ENCODE data around the gene BMERB1.
"Not testable (repeated sequence)": the region's sequence is repeated elsewhere in the genome, so short reads cannot be mapped to it uniquely, and the experiment has no call there.

The BMERB1 gene

GRCh38 chr16:15404091-15404490 lies 30.3 kb upstream of the BMERB1 start:
- no CpG with 5 or more reads among the region's 3 CpGs for WGBS, 2 donors (ENCODE audit: extremely low coverage in 2 of 2, insufficient read length in 2 of 2, insufficient replicate concordance in 1 of 2)
- H3K4me3 ChIP-seq (ENCODE audit: low read length in 2 of 2); H4K91ac ChIP-seq (ENCODE audit: low read depth, low read length, poor library complexity); H3K4me1 ChIP-seq (ENCODE audit: control insufficient read depth in 2 of 2, insufficient read depth in 1 of 2, low read depth in 1 of 2, low read length in 2 of 2); H2AFZ ChIP-seq (ENCODE audit: low read length); H2AK5ac ChIP-seq (ENCODE audit: low read depth, low read length); H2BK12ac ChIP-seq (ENCODE audit: low read length); H3K27me3 ChIP-seq (ENCODE audit: control insufficient read depth in 3 of 3, insufficient read depth in 3 of 3, low read depth in 1 of 3, low read length in 3 of 3); H4K8ac ChIP-seq (ENCODE audit: low read depth, low read length); H3K4me2 ChIP-seq (ENCODE audit: insufficient read depth, low read length, poor library complexity, severe bottlenecking); H3K79me1 ChIP-seq (ENCODE audit: low read depth, low read length); H3K9ac ChIP-seq (ENCODE audit: low read depth, low read length, poor library complexity); H2BK15ac ChIP-seq (ENCODE audit: low read length); H3K27ac ChIP-seq (replicated peaks; ENCODE audit: low read length); H2BK5ac ChIP-seq (ENCODE audit: low read length); H3K9me3 ChIP-seq (replicated peaks in 1 of 2; ENCODE audit: control insufficient read depth in 2 of 2, insufficient read depth in 1 of 2, low read depth in 1 of 2, low read length in 2 of 2); H3K23ac ChIP-seq (ENCODE audit: low read depth, low read length, poor library complexity); H3K14ac ChIP-seq (ENCODE audit: low read length); DNase-seq (ENCODE audit: low spot score); H3K36me3 ChIP-seq (replicated peaks in 1 of 2; ENCODE audit: control insufficient read depth in 2 of 2, insufficient read depth in 2 of 2, low read length in 2 of 2); H3K4ac ChIP-seq (ENCODE audit: low read length); H3K18ac ChIP-seq (ENCODE audit: low read length); H2BK120ac ChIP-seq (ENCODE audit: low read depth, low read length): not testable (repeated sequence)

DNA sequence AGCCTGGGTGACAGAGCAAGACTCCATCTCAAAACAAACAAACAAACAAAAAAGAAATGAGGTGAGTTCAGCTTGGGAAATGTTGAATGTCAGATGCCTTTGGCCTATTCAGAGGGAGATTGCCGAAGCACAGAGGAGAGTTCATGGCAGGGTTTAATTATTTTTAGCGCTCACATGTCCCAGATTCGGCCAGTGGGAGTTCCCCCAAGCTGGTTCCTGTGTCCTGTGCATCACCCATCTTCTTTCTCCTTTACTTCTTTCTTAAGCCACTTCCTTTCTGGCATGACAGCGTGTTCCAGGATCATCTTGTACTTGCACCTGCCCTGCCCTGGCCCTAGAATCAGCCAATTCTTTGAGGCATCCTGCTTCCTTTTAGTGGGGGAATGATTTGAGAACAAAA lies 29.6 kb upstream of the BMERB1 start:
- Histone ChIP-seq H2BK15ac (ENCODE audit: low read length) (no peak overlapping the region), H4K91ac (ENCODE audit: low read depth, low read length, poor library complexity) (no peak overlapping the region), H3K4ac (ENCODE audit: low read length) (no peak overlapping the region), H2BK5ac (ENCODE audit: low read length) (no peak overlapping the region), H3K18ac (ENCODE audit: low read length) (no peak overlapping the region), H3K4me2 (ENCODE audit: insufficient read depth, low read length, poor library complexity, severe bottlenecking) (no peak overlapping the region), H2AK5ac (ENCODE audit: low read depth, low read length) (no peak overlapping the region), H3K27me3 (ENCODE audit: control insufficient read depth in 3 of 3, insufficient read depth in 3 of 3, low read depth in 1 of 3, low read length in 3 of 3) (no peaks in the 10 kb centered on the region), H3K9ac (ENCODE audit: low read depth, low read length, poor library complexity) (no peak overlapping the region), H3K4me1 (ENCODE audit: control insufficient read depth in 2 of 2, insufficient read depth in 1 of 2, low read depth in 1 of 2, low read length in 2 of 2) (no peaks in the 10 kb centered on the region), H2AFZ (ENCODE audit: low read length) (peak overlapping the region; percentile 22), H3K23ac (ENCODE audit: low read depth, low read length, poor library complexity) (no peak overlapping the region), H3K36me3 (replicated peaks in 1 of 2; ENCODE audit: control insufficient read depth in 2 of 2, insufficient read depth in 2 of 2, low read length in 2 of 2) (no peaks in the 10 kb centered on the region), H3K27ac (replicated peaks; ENCODE audit: low read length) (no peak overlapping the region), H2BK12ac (ENCODE audit: low read length) (no peak overlapping the region), H3K14ac (ENCODE audit: low read length) (no peak overlapping the region), H4K8ac (ENCODE audit: low read depth, low read length) (no peak overlapping the region), H3K4me3 (ENCODE audit: low read length in 2 of 2) (no peak overlapping the region), H3K9me3 (replicated peaks in 1 of 2; ENCODE audit: control insufficient read depth in 2 of 2, insufficient read depth in 1 of 2, low read depth in 1 of 2, low read length in 2 of 2) (no peaks in the 10 kb centered on the region), H2BK120ac (ENCODE audit: low read depth, low read length) (no peak overlapping the region), H3K79me1 (ENCODE audit: low read depth, low read length) (no peaks in the 10 kb centered on the region)
- WGBS, 2 donors (ENCODE audit: extremely low coverage in 2 of 2, insufficient read length in 2 of 2, insufficient replicate concordance in 1 of 2) = no CpG with 5 or more reads among the region's 4 CpGs
- DNase-seq (ENCODE audit: low spot score) = no peak

DNA sequence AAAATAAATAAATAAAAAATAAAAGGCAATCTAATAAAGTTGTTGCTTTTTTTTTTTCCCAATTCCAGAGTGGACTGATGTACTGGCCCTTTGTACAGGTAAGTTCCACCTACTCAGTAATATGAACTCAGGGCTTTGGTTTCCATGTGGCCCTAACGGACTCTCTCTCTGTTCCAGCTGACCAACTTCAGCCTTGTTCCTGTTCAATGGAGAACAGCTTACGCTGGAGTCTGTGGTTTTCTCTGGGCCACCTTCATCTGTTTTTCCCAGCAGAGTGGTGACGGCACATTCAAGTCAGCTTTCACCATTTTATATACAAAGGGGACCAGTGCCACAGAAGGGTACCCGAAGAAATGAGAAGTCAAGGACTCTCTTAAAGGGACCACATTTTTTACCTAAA lies 26.6 kb upstream of the BMERB1 start:
- H3K4me1 ChIP-seq (ENCODE audit: control insufficient read depth in 2 of 2, insufficient read depth in 1 of 2, low read depth in 1 of 2, low read length in 2 of 2); H2BK120ac ChIP-seq (ENCODE audit: low read depth, low read length); DNase-seq (ENCODE audit: low spot score); H2BK5ac ChIP-seq (ENCODE audit: low read length); H2AK5ac ChIP-seq (ENCODE audit: low read depth, low read length); H2BK15ac ChIP-seq (ENCODE audit: low read length); H3K79me1 ChIP-seq (ENCODE audit: low read depth, low read length); H2AFZ ChIP-seq (ENCODE audit: low read length); H3K36me3 ChIP-seq (replicated peaks in 1 of 2; ENCODE audit: control insufficient read depth in 2 of 2, insufficient read depth in 2 of 2, low read length in 2 of 2); H2BK12ac ChIP-seq (ENCODE audit: low read length); H3K9me3 ChIP-seq (replicated peaks in 1 of 2; ENCODE audit: control insufficient read depth in 2 of 2, insufficient read depth in 1 of 2, low read depth in 1 of 2, low read length in 2 of 2); H3K9ac ChIP-seq (ENCODE audit: low read depth, low read length, poor library complexity); H4K8ac ChIP-seq (ENCODE audit: low read depth, low read length); H4K91ac ChIP-seq (ENCODE audit: low read depth, low read length, poor library complexity); H3K14ac ChIP-seq (ENCODE audit: low read length); H3K27me3 ChIP-seq (ENCODE audit: control insufficient read depth in 3 of 3, insufficient read depth in 3 of 3, low read depth in 1 of 3, low read length in 3 of 3); H3K4ac ChIP-seq (ENCODE audit: low read length); H3K23ac ChIP-seq (ENCODE audit: low read depth, low read length, poor library complexity); H3K27ac ChIP-seq (replicated peaks; ENCODE audit: low read length); H3K18ac ChIP-seq (ENCODE audit: low read length); H3K4me3 ChIP-seq (ENCODE audit: low read length in 2 of 2); H3K4me2 ChIP-seq (ENCODE audit: insufficient read depth, low read length, poor library complexity, severe bottlenecking): not testable (repeated sequence)
- no CpG with 5 or more reads among the region's 4 CpGs for WGBS, 2 donors (ENCODE audit: extremely low coverage in 2 of 2, insufficient read length in 2 of 2, insufficient replicate concordance in 1 of 2)

DNA sequence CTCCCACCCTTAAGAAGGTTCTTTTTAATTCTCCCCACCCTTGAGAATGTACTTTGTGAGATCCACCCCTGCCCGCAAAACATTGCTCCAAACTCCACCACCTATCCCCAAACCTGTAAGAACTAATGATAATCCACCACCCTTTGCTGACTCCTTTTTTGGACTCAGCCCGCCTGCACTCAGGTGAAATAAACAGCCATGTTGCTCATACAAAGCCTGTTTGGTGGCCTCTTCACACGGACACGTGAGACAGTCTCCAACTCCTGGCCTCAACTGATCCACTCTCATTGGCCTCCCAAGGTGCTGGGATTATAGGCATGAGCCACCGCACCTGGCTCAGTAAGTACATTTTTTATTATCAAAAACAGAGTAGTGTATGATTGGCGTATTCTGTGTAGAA lies 24.9 kb upstream of the BMERB1 start:
- not testable (repeated sequence) for H3K9me3 ChIP-seq (replicated peaks in 1 of 2; ENCODE audit: control insufficient read depth in 2 of 2, insufficient read depth in 1 of 2, low read depth in 1 of 2, low read length in 2 of 2); H3K4me1 ChIP-seq (ENCODE audit: control insufficient read depth in 2 of 2, insufficient read depth in 1 of 2, low read depth in 1 of 2, low read length in 2 of 2); H2BK12ac ChIP-seq (ENCODE audit: low read length); H3K36me3 ChIP-seq (replicated peaks in 1 of 2; ENCODE audit: control insufficient read depth in 2 of 2, insufficient read depth in 2 of 2, low read length in 2 of 2); H3K4me2 ChIP-seq (ENCODE audit: insufficient read depth, low read length, poor library complexity, severe bottlenecking); H2BK120ac ChIP-seq (ENCODE audit: low read depth, low read length); H2BK5ac ChIP-seq (ENCODE audit: low read length); H2AFZ ChIP-seq (ENCODE audit: low read length); H3K27me3 ChIP-seq (ENCODE audit: control insufficient read depth in 3 of 3, insufficient read depth in 3 of 3, low read depth in 1 of 3, low read length in 3 of 3); H3K27ac ChIP-seq (replicated peaks; ENCODE audit: low read length); H2BK15ac ChIP-seq (ENCODE audit: low read length); DNase-seq (ENCODE audit: low spot score); H3K23ac ChIP-seq (ENCODE audit: low read depth, low read length, poor library complexity); H3K18ac ChIP-seq (ENCODE audit: low read length); H4K8ac ChIP-seq (ENCODE audit: low read depth, low read length); H3K4ac ChIP-seq (ENCODE audit: low read length); H3K4me3 ChIP-seq (ENCODE audit: low read length in 2 of 2); H2AK5ac ChIP-seq (ENCODE audit: low read depth, low read length); H3K79me1 ChIP-seq (ENCODE audit: low read depth, low read length); H3K9ac ChIP-seq (ENCODE audit: low read depth, low read length, poor library complexity); H4K91ac ChIP-seq (ENCODE audit: low read depth, low read length, poor library complexity); H3K14ac ChIP-seq (ENCODE audit: low read length)
- WGBS, 2 donors (ENCODE audit: extremely low coverage in 2 of 2, insufficient read length in 2 of 2, insufficient replicate concordance in 1 of 2) = no CpG with 5 or more reads among the region's 6 CpGs

Data from neuronal stem cell (in vitro differentiated cells).